ENCODE measurements around the gene ATXN2.

Gene ATXN2

GRCh38 chr12:111451232-111451631 lies 147.9 kb downstream of the ATXN2 start:
- no peak for DNase-seq (ENCODE audit: extremely low read depth, low read depth)
- TF ChIP-seq, protein P1, sequence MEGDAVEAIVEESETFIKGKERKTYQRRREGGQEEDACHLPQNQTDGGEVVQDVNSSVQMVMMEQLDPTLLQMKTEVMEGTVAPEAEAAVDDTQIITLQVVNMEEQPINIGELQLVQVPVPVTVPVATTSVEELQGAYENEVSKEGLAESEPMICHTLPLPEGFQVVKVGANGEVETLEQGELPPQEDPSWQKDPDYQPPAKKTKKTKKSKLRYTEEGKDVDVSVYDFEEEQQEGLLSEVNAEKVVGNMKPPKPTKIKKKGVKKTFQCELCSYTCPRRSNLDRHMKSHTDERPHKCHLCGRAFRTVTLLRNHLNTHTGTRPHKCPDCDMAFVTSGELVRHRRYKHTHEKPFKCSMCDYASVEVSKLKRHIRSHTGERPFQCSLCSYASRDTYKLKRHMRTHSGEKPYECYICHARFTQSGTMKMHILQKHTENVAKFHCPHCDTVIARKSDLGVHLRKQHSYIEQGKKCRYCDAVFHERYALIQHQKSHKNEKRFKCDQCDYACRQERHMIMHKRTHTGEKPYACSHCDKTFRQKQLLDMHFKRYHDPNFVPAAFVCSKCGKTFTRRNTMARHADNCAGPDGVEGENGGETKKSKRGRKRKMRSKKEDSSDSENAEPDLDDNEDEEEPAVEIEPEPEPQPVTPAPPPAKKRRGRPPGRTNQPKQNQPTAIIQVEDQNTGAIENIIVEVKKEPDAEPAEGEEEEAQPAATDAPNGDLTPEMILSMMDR (IDR thresholded peaks at IDR 0.05; ENCODE audit: low read depth, low read length), result no peak

DNA sequence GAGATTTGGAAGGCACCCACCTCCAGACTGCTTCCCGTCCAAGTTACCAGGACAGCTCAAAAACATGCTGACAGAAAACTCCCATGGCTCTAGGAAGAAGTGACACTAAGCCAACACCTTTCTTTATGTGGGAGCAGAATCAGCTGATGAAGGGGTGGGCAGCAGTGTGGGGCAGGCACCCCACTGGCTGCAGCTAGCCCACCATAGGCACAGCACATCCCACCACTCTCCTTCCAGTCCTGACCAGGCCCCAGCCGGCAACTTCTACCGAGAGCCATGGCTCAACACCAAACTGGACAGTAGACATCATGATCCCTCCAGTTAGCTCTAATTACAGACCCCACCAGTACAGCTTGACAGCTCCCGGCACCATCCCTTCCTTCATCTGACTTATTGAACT lies 148.4 kb downstream of the ATXN2 start:
- TF ChIP-seq, protein P1 (IDR thresholded peaks at IDR 0.05; ENCODE audit: low read depth, low read length), result no peak
- no peak for DNase-seq (ENCODE audit: extremely low read depth, low read depth)

DNA sequence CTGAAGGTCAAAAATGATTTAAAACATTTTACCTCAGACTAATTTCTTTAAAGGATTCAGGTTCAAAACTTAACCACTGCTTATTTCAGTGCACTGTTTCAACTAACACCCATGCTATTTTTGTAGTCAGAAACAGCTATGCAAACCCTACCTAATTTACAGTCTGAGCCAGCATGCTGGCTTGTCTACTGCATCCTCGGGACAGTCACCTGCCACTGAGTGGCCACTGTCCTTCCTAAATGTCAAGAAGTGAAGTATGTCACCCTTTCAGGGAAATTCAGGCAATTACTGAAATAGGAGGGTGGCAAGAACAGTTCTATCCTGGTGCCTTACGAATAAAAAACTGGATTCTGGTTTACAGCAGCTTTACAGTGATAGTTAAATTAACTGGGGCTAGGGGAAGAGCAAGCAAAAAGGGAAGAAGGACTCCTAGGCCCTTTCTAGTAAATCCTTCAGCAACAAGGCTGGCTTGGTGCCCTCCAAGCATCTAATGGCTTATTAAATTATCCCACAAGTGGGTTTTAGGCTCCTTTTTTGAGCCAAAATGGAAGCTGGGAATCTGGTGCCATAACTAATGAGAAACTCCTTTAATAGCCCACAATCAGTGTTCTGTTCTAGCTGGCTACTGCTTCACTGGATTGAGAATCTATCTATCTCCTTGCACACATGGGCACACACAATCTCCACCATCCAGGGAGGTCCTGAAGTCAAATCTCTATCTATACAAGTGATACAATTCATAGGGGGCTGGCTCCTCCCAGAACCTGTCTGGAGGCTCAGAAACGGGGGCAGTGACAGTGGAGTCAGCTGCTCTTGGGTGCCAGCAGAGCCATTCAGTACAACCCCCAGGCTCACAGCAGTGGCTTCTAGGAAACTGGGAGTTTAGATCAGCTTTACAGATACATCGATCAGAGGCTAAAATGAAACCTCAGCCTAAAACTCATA lies 150.0 kb downstream of the ATXN2 start:
- TF ChIP-seq, protein P1 (IDR thresholded peaks at IDR 0.05; ENCODE audit: low read depth, low read length), result no peak
- DNase-seq (ENCODE audit: extremely low read depth, low read depth), result no peak

DNA sequence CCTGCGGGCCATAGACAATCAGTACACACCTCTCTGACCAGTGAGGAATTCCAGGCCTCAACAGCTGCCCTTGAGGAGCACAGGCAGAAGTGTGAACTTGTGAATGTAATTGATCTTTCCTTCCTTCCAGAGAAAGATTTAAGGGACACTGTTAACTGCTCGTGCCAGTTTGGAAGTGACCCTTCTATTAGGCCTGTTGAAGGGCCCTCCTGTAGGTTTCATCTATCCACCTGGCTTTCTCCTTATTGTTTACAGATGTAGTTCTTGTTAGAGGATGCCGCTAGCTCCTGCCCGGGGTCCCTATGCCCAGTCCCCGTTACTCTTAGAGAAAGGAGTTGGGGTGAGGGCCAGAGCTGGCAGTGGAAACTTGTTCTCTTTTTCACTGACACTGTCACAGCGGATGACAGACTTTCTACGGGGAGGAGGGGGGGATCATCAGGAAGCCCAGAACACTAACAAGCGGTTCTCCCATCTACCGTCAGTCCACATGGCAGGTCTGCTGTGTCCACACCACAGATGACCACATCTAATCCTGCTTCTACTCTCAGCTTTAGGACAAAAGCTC lies 150.8 kb downstream of the ATXN2 start:
- TF ChIP-seq, protein P1 (IDR thresholded peaks at IDR 0.05; ENCODE audit: low read depth, low read length), result no peak
- no peak for DNase-seq (ENCODE audit: extremely low read depth, low read depth)

- no peak for DNase-seq (ENCODE audit: extremely low read depth, low read depth)
These were observed 151.4 kb downstream of the ATXN2 start for GRCh38 chr12:111447571-111448265.

GRCh38 chr12:111446631-111447570 lies 152.2 kb downstream of the ATXN2 start:
- DNase-seq (ENCODE audit: extremely low read depth, low read depth), result no peak
- TF ChIP-seq, protein P1 (IDR thresholded peaks at IDR 0.05; ENCODE audit: low read depth, low read length), result no peak

More at GRCh38 chr12:111447571-111448265, 151.4 kb downstream of the ATXN2 start:
- TF ChIP-seq, protein P1 (IDR thresholded peaks at IDR 0.05; ENCODE audit: low read depth, low read length), result no peak
